Neural progenitor cell (in vitro differentiated cells): ENCODE results near the gene PTPN14. TPM values are rescaled to one million over a fixed set of nuclear protein-coding genes. Genes with fewer than 3 reads are reported as not detected.
"Not testable (repeated sequence)": the region's sequence is repeated elsewhere in the genome, so short reads cannot be mapped to it uniquely, and the experiment has no call there.

ENCODE experiments used
- DNase-seq: peaks from one replicate; pipeline ENCODE4 v3.0.0-alpha.2; 2016; ENCODE audit warnings: low spot score
- H2AFZ ChIP-seq: fragments of 200-600 bp; sonication (generic); replicated peaks from 2 replicates; pipeline ENCODE4 v1.6.1; 2016; ENCODE audit warnings: antibody characterized with exemption
- H3F3A ChIP-seq: fragments of 200-600 bp; sonication (generic); 2 replicates; pipeline ENCODE4 v1.6.1; 2016; ENCODE audit warnings: antibody characterized with exemption, low read depth
- H3K27ac ChIP-seq: fragments of 200-600 bp; sonication (generic); 2 replicates; pipeline ENCODE4 v1.5.1; 2016; ENCODE audit warnings: mild to moderate bottlenecking
- H3K27me3 ChIP-seq: fragments of 200-600 bp; sonication (generic); 2 replicates; pipeline ENCODE4 v1.6.1; 2016; ENCODE audit warnings: mild to moderate bottlenecking, moderate library complexity
- H3K36me3 ChIP-seq: fragments of 200-600 bp; sonication (generic); 2 replicates; pipeline ENCODE4 v1.5.1; 2016
- H3K4me1 ChIP-seq: fragments of 200-600 bp; sonication (generic); 2 replicates; pipeline ENCODE4 v1.6.1; 2016; ENCODE audit warnings: mixed run types
- H3K4me2 ChIP-seq: fragments of 200-600 bp; sonication (generic); 2 replicates; pipeline ENCODE4 v1.6.1; 2016
- H3K4me3 ChIP-seq: fragments of 200-600 bp; sonication (generic); 2 replicates; pipeline ENCODE4 v1.5.1; 2016
- H3K79me2 ChIP-seq: fragments of 200-600 bp; sonication (generic); 2 replicates; pipeline ENCODE4 v1.6.1; 2016; ENCODE audit warnings: low read depth
- H3K9ac ChIP-seq: fragments of 200-600 bp; sonication (generic); 2 replicates; pipeline ENCODE4 v1.6.1; 2016
- H3K9me3 ChIP-seq: fragments of 200-600 bp; sonication (generic); 2 replicates; pipeline ENCODE4 v1.5.1; 2016; ENCODE audit warnings: low read depth
- H4K20me1 ChIP-seq: fragments of 200-600 bp; sonication (generic); 2 replicates; pipeline ENCODE4 v1.6.1; 2016; ENCODE audit warnings: low read depth
- H3K27ac Mint-ChIP-seq: 3 replicates; pipeline ENCODE4 v1.8.0; 2021; ENCODE audit warnings: mixed read lengths
- H3K27me3 Mint-ChIP-seq: 2 replicates; pipeline ENCODE4 v1.8.0; 2022; ENCODE audit warnings: low read depth, mild to moderate bottlenecking, inconsistent platforms, moderate library complexity, mixed read lengths; ENCODE audit not compliant: insufficient read depth
- H3K36me3 Mint-ChIP-seq: 3 replicates; pipeline ENCODE4 v1.8.0; 2021; ENCODE audit warnings: mixed read lengths
- H3K4me1 Mint-ChIP-seq: 3 replicates; pipeline ENCODE4 v1.8.0; 2021; ENCODE audit warnings: mixed read lengths
- H3K4me3 Mint-ChIP-seq: 3 replicates; pipeline ENCODE4 v1.8.0; 2021; ENCODE audit warnings: mild to moderate bottlenecking, moderate library complexity, mixed read lengths
- H3K9me3 Mint-ChIP-seq: 3 replicates; pipeline ENCODE4 v1.8.0; 2020; ENCODE audit warnings: mixed read lengths
- EZH2 ChIP-seq: fragments of 200-600 bp; sonication (generic); IDR thresholded peaks from 2 replicates; pipeline ENCODE4 v1.6.1; 2017; ENCODE audit warnings: antibody characterized with exemption, mild to moderate bottlenecking, moderate library complexity
- EZH2phosphoT487 ChIP-seq: fragments of 200-600 bp; sonication (generic); IDR thresholded peaks from 2 replicates; pipeline ENCODE4 v1.6.1; 2017; ENCODE audit warnings: antibody characterized with exemption
- total RNA-seq: library from RNA; depleted of rRNA; stranded (reverse); fragments of >200 nt; gene quantifications from 2 replicates; pipeline ENCODE4 v1.2.3, GENCODE V29; 2015; ENCODE audit warnings: low replicate concordance
- TF ChIP-seq, protein P1 (sequence below): fragments of 200-600 bp; sonication (generic); IDR thresholded peaks from 2 replicates; pipeline ENCODE4 v1.5.1; 2017; ENCODE audit warnings: antibody characterized with exemption, mild to moderate bottlenecking

The PTPN14 gene
- total RNA-seq, 1 donor from 2014 or later: 28.3 TPM

GRCh38 chr1:214525535-214526019 lies 25.8 kb downstream of the PTPN14 start:
- Histone ChIP-seq H3K4me2 (no peak overlapping the region), H3K4me1 (peaks cover 16% of the 10 kb centered on the region), H3K79me2 (peaks cover 91% of the 10 kb centered on the region), H4K20me1 (peaks cover 3% of the 10 kb centered on the region), H3K9me3 (no peaks in the 10 kb centered on the region), H2AFZ (no peak overlapping the region), H3K36me3 (no peaks in the 10 kb centered on the region), H3K4me3 (no peak overlapping the region), H3F3A (no peaks in the 10 kb centered on the region), H3K27ac (no peak overlapping the region), H3K9ac (no peak overlapping the region), H3K27me3 (no peaks in the 10 kb centered on the region)
- TF ChIP-seq, protein P1, sequence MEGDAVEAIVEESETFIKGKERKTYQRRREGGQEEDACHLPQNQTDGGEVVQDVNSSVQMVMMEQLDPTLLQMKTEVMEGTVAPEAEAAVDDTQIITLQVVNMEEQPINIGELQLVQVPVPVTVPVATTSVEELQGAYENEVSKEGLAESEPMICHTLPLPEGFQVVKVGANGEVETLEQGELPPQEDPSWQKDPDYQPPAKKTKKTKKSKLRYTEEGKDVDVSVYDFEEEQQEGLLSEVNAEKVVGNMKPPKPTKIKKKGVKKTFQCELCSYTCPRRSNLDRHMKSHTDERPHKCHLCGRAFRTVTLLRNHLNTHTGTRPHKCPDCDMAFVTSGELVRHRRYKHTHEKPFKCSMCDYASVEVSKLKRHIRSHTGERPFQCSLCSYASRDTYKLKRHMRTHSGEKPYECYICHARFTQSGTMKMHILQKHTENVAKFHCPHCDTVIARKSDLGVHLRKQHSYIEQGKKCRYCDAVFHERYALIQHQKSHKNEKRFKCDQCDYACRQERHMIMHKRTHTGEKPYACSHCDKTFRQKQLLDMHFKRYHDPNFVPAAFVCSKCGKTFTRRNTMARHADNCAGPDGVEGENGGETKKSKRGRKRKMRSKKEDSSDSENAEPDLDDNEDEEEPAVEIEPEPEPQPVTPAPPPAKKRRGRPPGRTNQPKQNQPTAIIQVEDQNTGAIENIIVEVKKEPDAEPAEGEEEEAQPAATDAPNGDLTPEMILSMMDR: no peak
- no peak for TF ChIP-seq EZH2
- no peak for TF ChIP-seq EZH2phosphoT487
- no peak overlapping the region for H3K4me3 Mint-ChIP-seq
- H3K9me3 Mint-ChIP-seq: peaks cover 4% of the 10 kb centered on the region
- H3K27ac Mint-ChIP-seq: no peak overlapping the region
- H3K36me3 Mint-ChIP-seq: peaks cover 4% of the 10 kb centered on the region
- H3K27me3 Mint-ChIP-seq: peaks cover 2% of the 10 kb centered on the region
- DNase-seq: no peak
- peaks cover 3% of the 10 kb centered on the region for H3K4me1 Mint-ChIP-seq

GRCh38 chr1:214524824-214525223 lies 26.6 kb downstream of the PTPN14 start:
- Mint-ChIP-seq H3K4me3 (no peak overlapping the region), H3K36me3 (peaks cover 4% of the 10 kb centered on the region), H3K27ac (no peak overlapping the region), H3K27me3 (peaks cover 2% of the 10 kb centered on the region), H3K4me1 (peaks cover 6% of the 10 kb centered on the region), H3K9me3 (peaks cover 4% of the 10 kb centered on the region)
- Histone ChIP-seq H3F3A (no peaks in the 10 kb centered on the region), H3K4me1 (peaks cover 21% of the 10 kb centered on the region), H3K4me3 (no peak overlapping the region), H3K27ac (no peak overlapping the region), H4K20me1 (peaks cover 9% of the 10 kb centered on the region), H3K27me3 (no peaks in the 10 kb centered on the region), H3K36me3 (no peaks in the 10 kb centered on the region), H3K9ac (no peak overlapping the region), H3K79me2 (peaks cover 90% of the 10 kb centered on the region), H3K9me3 (no peaks in the 10 kb centered on the region), H3K4me2 (no peak overlapping the region), H2AFZ (no peak overlapping the region)
- TF ChIP-seq, protein P1: no peak
- TF ChIP-seq EZH2 (no peak), EZH2phosphoT487 (no peak)
- no peak for DNase-seq

- peaks cover 21% of the 10 kb centered on the region for H3K4me1 ChIP-seq
- Mint-ChIP-seq H3K36me3 (peaks cover 3% of the 10 kb centered on the region), H3K4me3 (no peak overlapping the region), H3K4me1 (peaks cover 6% of the 10 kb centered on the region), H3K9me3 (peaks cover 4% of the 10 kb centered on the region), H3K27ac (no peak overlapping the region), H3K27me3 (peaks cover 2% of the 10 kb centered on the region)
- no peaks in the 10 kb centered on the region for H3K27me3 ChIP-seq
- H3K4me2 ChIP-seq: no peak overlapping the region
- H3K9ac ChIP-seq: no peak overlapping the region
- DNase-seq: no peak
- H4K20me1 ChIP-seq: peaks cover 9% of the 10 kb centered on the region
- no peaks in the 10 kb centered on the region for H3F3A ChIP-seq
- H3K9me3 ChIP-seq: no peaks in the 10 kb centered on the region
- TF ChIP-seq, protein P1: no peak
- no peak for TF ChIP-seq EZH2
- TF ChIP-seq EZH2phosphoT487: no peak
- peaks cover 91% of the 10 kb centered on the region for H3K79me2 ChIP-seq
- no peak overlapping the region for H3K4me3 ChIP-seq
- H3K36me3 ChIP-seq: no peaks in the 10 kb centered on the region
- H3K27ac ChIP-seq: no peak overlapping the region
- H2AFZ ChIP-seq: no peak overlapping the region
These were observed 28.1 kb downstream of the PTPN14 start for GRCh38 chr1:214523124-214523824.

DNA sequence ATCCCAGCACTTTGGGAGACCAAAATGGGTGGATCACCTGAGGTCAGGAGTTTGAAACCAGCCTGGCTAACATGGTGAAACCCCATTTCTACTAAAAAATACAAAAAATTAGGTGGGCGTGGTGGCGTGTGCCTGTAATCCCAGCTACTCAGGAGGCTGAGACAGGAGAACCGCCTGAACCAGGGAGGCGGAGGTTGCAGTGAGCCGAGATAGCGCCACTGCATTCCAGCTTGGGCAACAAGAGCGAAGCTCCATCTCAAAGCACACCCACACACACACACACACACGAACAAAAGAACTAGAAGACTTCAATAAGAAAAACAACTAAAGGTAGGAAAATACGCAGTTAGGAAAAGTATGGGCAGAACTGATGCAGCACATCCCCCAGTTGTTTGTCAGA lies 29.9 kb downstream of the PTPN14 start:
- not testable (repeated sequence) for H3K4me3 Mint-ChIP-seq, H3K27ac Mint-ChIP-seq, H3F3A ChIP-seq, H3K9me3 Mint-ChIP-seq, H4K20me1 ChIP-seq, H3K27me3 ChIP-seq, H3K4me1 Mint-ChIP-seq, DNase-seq, H3K27ac ChIP-seq, H2AFZ ChIP-seq, H3K9ac ChIP-seq, H3K27me3 Mint-ChIP-seq, H3K36me3 ChIP-seq, H3K36me3 Mint-ChIP-seq, H3K9me3 ChIP-seq, H3K4me3 ChIP-seq, H3K4me2 ChIP-seq
- Histone ChIP-seq H3K79me2 (peaks cover 93% of the 10 kb centered on the region), H3K4me1 (peaks cover 22% of the 10 kb centered on the region)
